Adipocyte (in vitro differentiated cells): ENCODE measurements around the gene PSKH1.
"Not testable (repeated sequence)": the region's sequence is repeated elsewhere in the genome, so short reads cannot be mapped to it uniquely, and the experiment has no call there.

Source experiments
- DNase-seq: peaks from one replicate; pipeline ENCODE4 v3.0.0-alpha.2; 2015; ENCODE audit warnings: low read depth
- H3K27me3 ChIP-seq: replicated peaks from 2 replicates; pipeline ENCODE4 v1.7.0; 2013; ENCODE audit warnings: mild to moderate bottlenecking, low read length, moderate library complexity; ENCODE audit not compliant: control insufficient read depth, insufficient read depth
- H3K36me3 ChIP-seq: 2 replicates; pipeline ENCODE4 v1.7.0; 2013; ENCODE audit warnings: low read length, mild to moderate bottlenecking, moderate library complexity; ENCODE audit not compliant: control insufficient read depth, insufficient read depth, severe bottlenecking
- H3K4me1 ChIP-seq: 2 replicates; pipeline ENCODE4 v1.7.0; 2013; ENCODE audit warnings: mild to moderate bottlenecking, low read length, moderate library complexity; ENCODE audit not compliant: control insufficient read depth, insufficient read depth
- H3K4me3 ChIP-seq: 2 replicates; pipeline ENCODE4 v1.7.0; 2013; ENCODE audit warnings: mild to moderate bottlenecking, low read length, moderate library complexity
- H3K9ac ChIP-seq: 2 replicates; pipeline ENCODE4 v1.7.0; 2013; ENCODE audit warnings: mild to moderate bottlenecking, low read length, moderate library complexity
- H3K9me3 ChIP-seq: 2 replicates; pipeline ENCODE4 v1.7.0; 2013; ENCODE audit warnings: mild to moderate bottlenecking, low read length, moderate library complexity; ENCODE audit not compliant: control insufficient read depth

The PSKH1 gene

GRCh38 chr16:67893743-67894399 lies 817 bp downstream of the PSKH1 start:
- peaks cover 28% of the 10 kb centered on the region for H3K4me1 ChIP-seq
- H3K36me3 ChIP-seq: no peaks in the 10 kb centered on the region
- no peak for DNase-seq
- peak overlapping the region; percentile 94 for H3K4me3 ChIP-seq
- H3K9me3 ChIP-seq: no peaks in the 10 kb centered on the region
- H3K9ac ChIP-seq: peak overlapping the region; percentile 97
- no peaks in the 10 kb centered on the region for H3K27me3 ChIP-seq

DNA sequence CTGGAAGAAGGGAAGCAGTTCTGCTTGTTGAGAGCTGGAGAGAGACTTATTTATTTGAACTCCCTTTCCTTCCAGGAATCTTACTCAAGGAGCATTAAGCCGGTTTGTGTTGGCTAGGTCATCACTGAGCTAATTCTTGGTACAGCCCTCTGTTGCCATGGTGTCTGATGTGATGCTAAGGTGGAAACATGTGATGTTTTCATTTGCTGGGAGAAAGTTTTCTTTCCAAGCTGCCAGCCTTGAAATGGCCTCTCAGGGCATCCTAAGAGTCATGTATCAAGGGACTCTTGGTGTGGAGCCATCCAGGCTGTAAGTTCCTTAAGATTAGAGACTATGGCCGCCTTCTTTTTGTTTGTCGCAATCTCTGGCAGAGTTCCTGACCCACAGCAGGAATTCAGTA lies 4.2 kb downstream of the PSKH1 start:
- DNase-seq: peak; percentile 42
- Histone ChIP-seq H3K9ac (no peak overlapping the region), H3K27me3 (no peaks in the 10 kb centered on the region), H3K4me3 (no peak overlapping the region), H3K9me3 (no peaks in the 10 kb centered on the region), H3K4me1 (peaks cover 28% of the 10 kb centered on the region), H3K36me3 (peaks cover 3% of the 10 kb centered on the region)

- Histone ChIP-seq H3K4me1 (peaks cover 9% of the 10 kb centered on the region), H3K4me3 (no peak overlapping the region), H3K9me3 (no peaks in the 10 kb centered on the region), H3K36me3 (peaks cover 10% of the 10 kb centered on the region), H3K9ac (no peak overlapping the region), H3K27me3 (no peaks in the 10 kb centered on the region)
- DNase-seq: no peak
These were observed 8.7 kb downstream of the PSKH1 start for GRCh38 chr16:67901734-67902133.

GRCh38 chr16:67902831-67903230 lies 9.8 kb downstream of the PSKH1 start:
- DNase-seq: no peak
- Histone ChIP-seq H3K9me3 (no peaks in the 10 kb centered on the region), H3K27me3 (no peaks in the 10 kb centered on the region), H3K9ac (no peak overlapping the region), H3K36me3 (peaks cover 10% of the 10 kb centered on the region), H3K4me1 (no peaks in the 10 kb centered on the region), H3K4me3 (no peak overlapping the region)

DNA sequence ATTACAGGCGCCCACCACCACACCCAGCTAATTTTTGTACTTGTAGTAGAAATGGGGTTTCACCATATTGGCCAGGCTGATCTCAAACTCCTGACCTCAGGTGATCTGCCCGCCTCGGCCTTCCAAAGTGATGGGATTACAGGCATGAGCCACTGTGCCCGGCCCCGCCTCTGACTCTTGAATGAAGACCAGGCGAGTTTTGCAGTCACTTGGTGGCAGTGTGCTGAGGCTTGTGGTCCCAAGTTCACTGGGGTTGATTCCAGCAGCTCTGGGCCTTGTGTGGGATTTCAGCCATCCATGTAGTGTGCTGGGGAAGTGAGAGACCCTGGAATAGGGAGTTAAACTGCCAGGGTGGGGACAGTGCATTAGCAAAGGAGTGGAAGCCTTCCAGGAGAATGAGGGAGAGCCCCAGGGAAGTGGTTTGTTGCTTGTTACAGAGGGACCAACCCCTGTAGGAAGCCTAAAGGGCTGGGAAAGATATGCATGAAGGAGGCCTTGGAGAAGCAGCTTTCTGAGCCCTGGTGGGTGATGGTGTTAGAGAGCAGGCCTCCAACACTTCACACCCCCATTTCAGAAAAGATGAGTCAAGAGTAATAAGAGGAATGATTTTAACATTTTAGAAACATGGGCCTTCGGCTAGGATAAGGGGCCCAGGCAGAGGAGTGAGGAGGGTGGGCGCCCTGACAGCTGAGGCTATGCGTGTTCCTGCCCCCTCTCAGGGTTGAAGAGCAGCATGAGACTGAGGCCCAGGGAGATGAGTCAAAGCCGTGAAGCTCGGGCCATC lies 14.5 kb downstream of the PSKH1 start:
- no peaks in the 10 kb centered on the region for H3K27me3 ChIP-seq
- DNase-seq: no peak
- no peak overlapping the region for H3K4me3 ChIP-seq
- H3K9ac ChIP-seq: no peak overlapping the region
- peaks cover 38% of the 10 kb centered on the region for H3K36me3 ChIP-seq
- H3K4me1 ChIP-seq: no peaks in the 10 kb centered on the region
- H3K9me3 ChIP-seq: no peaks in the 10 kb centered on the region

DNA sequence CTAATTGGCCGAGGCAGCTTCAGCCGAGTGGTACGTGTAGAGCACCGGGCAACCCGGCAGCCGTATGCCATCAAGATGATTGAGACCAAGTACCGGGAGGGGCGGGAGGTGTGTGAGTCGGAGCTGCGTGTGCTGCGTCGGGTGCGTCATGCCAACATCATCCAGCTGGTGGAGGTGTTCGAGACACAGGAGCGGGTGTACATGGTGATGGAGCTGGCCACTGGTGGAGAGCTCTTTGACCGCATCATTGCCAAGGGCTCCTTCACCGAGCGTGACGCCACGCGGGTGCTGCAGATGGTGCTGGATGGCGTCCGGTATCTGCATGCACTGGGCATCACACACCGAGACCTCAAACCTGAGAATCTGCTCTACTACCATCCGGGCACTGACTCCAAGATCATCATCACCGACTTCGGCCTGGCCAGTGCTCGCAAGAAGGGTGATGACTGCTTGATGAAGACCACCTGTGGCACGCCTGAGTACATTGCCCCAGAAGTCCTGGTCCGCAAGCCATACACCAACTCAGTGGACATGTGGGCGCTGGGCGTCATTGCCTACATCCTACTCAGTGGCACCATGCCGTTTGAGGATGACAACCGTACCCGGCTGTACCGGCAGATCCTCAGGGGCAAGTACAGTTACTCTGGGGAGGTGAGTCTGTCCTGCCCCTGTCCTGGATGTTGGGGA lies 16.1 kb downstream of the PSKH1 start:
- Histone ChIP-seq H3K4me1 (no peaks in the 10 kb centered on the region), H3K9me3 (no peaks in the 10 kb centered on the region), H3K27me3 (no peaks in the 10 kb centered on the region), H3K4me3 (no peak overlapping the region), H3K9ac (no peak overlapping the region), H3K36me3 (peaks cover 31% of the 10 kb centered on the region)
- DNase-seq: no peak

GRCh38 chr16:67910158-67910557 lies 17.1 kb downstream of the PSKH1 start:
- H3K4me1 ChIP-seq: no peaks in the 10 kb centered on the region
- no peaks in the 10 kb centered on the region for H3K9me3 ChIP-seq
- peak; percentile 53 for DNase-seq
- peaks cover 31% of the 10 kb centered on the region for H3K36me3 ChIP-seq
- no peaks in the 10 kb centered on the region for H3K27me3 ChIP-seq
- no peak overlapping the region for H3K4me3 ChIP-seq
- H3K9ac ChIP-seq: no peak overlapping the region

DNA sequence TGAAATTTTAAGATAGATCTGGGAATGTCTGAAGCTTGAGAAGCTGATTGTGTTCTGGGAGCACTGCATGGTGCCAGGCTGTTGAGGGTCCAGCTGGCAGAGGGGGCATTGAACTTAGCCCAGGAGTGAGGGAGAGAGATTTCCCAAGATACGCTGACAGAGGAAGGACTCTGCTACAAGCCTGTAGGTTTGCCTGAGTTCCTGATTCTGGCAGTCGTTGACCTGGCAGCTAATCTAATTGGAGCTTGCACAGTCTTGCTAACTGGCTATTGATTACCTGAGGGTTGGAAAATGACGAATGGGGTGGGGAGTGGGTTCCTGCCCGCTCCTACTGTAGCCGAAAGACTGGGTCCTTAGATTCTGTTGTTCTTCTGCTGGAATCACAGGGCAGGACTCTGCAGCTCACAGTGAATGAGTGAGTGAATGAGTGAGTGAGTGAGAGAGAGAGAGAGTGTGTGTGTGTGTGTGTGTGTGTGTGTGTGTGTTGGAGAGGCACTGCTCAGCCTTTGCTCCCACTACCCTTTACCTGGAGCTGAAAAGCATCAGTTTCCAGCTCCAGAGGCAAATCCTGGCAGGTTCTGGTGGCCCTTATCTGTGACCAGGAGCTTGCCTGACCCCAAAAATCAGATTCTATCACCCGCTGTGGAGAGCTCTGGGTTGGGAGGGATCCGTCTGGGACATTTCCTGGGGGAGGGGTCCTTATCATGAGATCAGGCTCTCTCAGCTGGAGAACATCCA lies 21.9 kb downstream of the PSKH1 start:
- H3K27me3 ChIP-seq: no peaks in the 10 kb centered on the region
- no peak overlapping the region for H3K9ac ChIP-seq
- peaks cover 19% of the 10 kb centered on the region for H3K4me1 ChIP-seq
- peaks cover 17% of the 10 kb centered on the region for H3K36me3 ChIP-seq
- no peaks in the 10 kb centered on the region for H3K9me3 ChIP-seq
- DNase-seq: no peak
- no peak overlapping the region for H3K4me3 ChIP-seq

DNA sequence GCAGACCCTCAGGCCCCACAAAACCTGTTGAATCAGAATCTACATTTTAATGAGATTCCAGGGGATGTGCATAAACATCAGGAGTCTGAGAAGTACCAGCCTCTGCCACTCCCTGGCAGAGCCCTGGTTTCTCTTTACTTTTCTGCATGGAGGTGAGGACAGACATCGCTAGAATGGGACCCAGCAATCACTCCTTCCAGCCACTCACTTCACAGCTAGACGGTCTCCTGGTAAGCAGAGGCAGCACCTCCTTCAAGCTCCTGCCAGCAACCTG lies 22.4 kb downstream of the PSKH1 start:
- Histone ChIP-seq H3K4me1 (peaks cover 19% of the 10 kb centered on the region), H3K36me3 (peaks cover 14% of the 10 kb centered on the region)
- not testable (repeated sequence) for H3K9ac ChIP-seq, H3K27me3 ChIP-seq, DNase-seq, H3K4me3 ChIP-seq, H3K9me3 ChIP-seq

GRCh38 chr16:67915831-67916723 lies 23.0 kb downstream of the PSKH1 start:
- Histone ChIP-seq H3K4me1 (peaks cover 19% of the 10 kb centered on the region), H3K27me3 (no peaks in the 10 kb centered on the region), H3K9ac (no peak overlapping the region), H3K36me3 (peaks cover 11% of the 10 kb centered on the region), H3K9me3 (no peaks in the 10 kb centered on the region), H3K4me3 (no peak overlapping the region)
- DNase-seq: no peak
